Measurements from ENCODE around the gene SCN10A. TPM values are rescaled to one million over a fixed set of nuclear protein-coding genes. Genes with fewer than 3 reads are reported as not detected.
A peak's percentile ranks its signal among the peaks of the same experiment; 100 is the strongest.

The SCN10A gene
- total RNA-seq, 4 donors from 2014 or later: not detected

- no peak for TF ChIP-seq POLR2A (IDR thresholded peaks at IDR 0.05)
- no peak for TF ChIP-seq CTCF (IDR thresholded peaks at IDR 0.05)
- no peak for DNase-seq
Observed at GRCh38 chr3:38650248-38650951, 165.6 kb downstream of the SCN10A start.

GRCh38 chr3:38649500-38650247 lies 166.3 kb downstream of the SCN10A start, which contains the start of gene SCN5A:
Gene SCN5A, minus strand, starts transcription at chr3:38649687. Its CDS starts 16,380 bp downstream, at chr3:38633307.
- DNase-seq: peak; percentile 10 to 74 (median 51)
- H3K4me3 ChIP-seq: peak within 1 kb of the TSS; percentile 30 to 67 (median 55)
- no peak within 1 kb of the TSS for H3K27ac ChIP-seq
- peaks cover 0 to 19% (median 6%) of the 10 kb centered on the region in 4 donors for H3K4me1 ChIP-seq
- peaks cover 0 to 12% of the 10 kb centered on the region in 2 donors for H3K27me3 ChIP-seq
- H3K9me3 ChIP-seq: no peaks in the 10 kb centered on the region
- TF ChIP-seq CTCF (IDR thresholded peaks at IDR 0.05) (no peak), POLR2A (IDR thresholded peaks at IDR 0.05) (no peak)
- no peaks in the 10 kb centered on the region for H3K36me3 ChIP-seq

More at GRCh38 chr3:38650248-38650951, 165.6 kb downstream of the SCN10A start:
- Histone ChIP-seq H3K4me1 (peaks cover 0 to 19% (median 6%) of the 10 kb centered on the region in 4 donors), H3K27ac (no peak overlapping the region), H3K36me3 (no peaks in the 10 kb centered on the region), H3K27me3 (peaks cover 0 to 12% of the 10 kb centered on the region in 2 donors), H3K4me3 (no peak overlapping the region), H3K9me3 (no peaks in the 10 kb centered on the region)

- H3K9me3 ChIP-seq: no peaks in the 10 kb centered on the region
- peaks cover 0 to 12% of the 10 kb centered on the region in 2 donors for H3K27me3 ChIP-seq
- no peak for DNase-seq
- H3K4me3 ChIP-seq: peak overlapping the region; percentile 30 to 67 (median 55)
- H3K27ac ChIP-seq: no peak overlapping the region
- no peaks in the 10 kb centered on the region for H3K36me3 ChIP-seq
- TF ChIP-seq POLR2A (IDR thresholded peaks at IDR 0.05) (no peak), CTCF (IDR thresholded peaks at IDR 0.05) (no peak)
- peaks cover 0 to 19% (median 6%) of the 10 kb centered on the region in 4 donors for H3K4me1 ChIP-seq
Observed at GRCh38 chr3:38648659-38649499, 167.1 kb downstream of the SCN10A start.

- Histone ChIP-seq H3K27me3 (peaks cover 0 to 12% of the 10 kb centered on the region in 2 donors), H3K36me3 (no peaks in the 10 kb centered on the region), H3K27ac (no peak overlapping the region), H3K4me3 (no peak overlapping the region), H3K9me3 (no peaks in the 10 kb centered on the region), H3K4me1 (peaks cover 0 to 19% (median 6%) of the 10 kb centered on the region in 4 donors)
- TF ChIP-seq POLR2A (IDR thresholded peaks at IDR 0.05) (no peak), CTCF (IDR thresholded peaks at IDR 0.05) (no peak)
- no peak for DNase-seq
Observed at GRCh38 chr3:38648024-38648658, 167.9 kb downstream of the SCN10A start.

All from Peyer's patch (tissue), 4 donors.